ENCODE measurements around the gene OGFOD3. TPM values are rescaled to one million over a fixed set of nuclear protein-coding genes. Genes with fewer than 3 reads are reported as not detected.

Gene OGFOD3
- total and polyA plus RNA-seq, 2 donors (not counting 1 experiment from before 2014, with no cell fraction given), result 22.6 to 30.5 TPM

- Histone ChIP-seq H2AFZ (ENCODE audit: insufficient read depth, low read depth, low read length, poor library complexity, severe bottlenecking) (no peak overlapping the region), H4K20me1 (ENCODE audit: control insufficient read depth, insufficient read depth, low read length, poor library complexity, severe bottlenecking) (no peaks in the 10 kb centered on the region), H3K27me3 (replicated peaks in 1 of 4; ENCODE audit: control extremely low read depth in 1 of 4, control insufficient read depth in 3 of 4, insufficient read depth in 4 of 4, low read length in 3 of 4) (peaks cover 0 to 49% (median 14%) of the 10 kb centered on the region in 4 experiments), H3K4me1 (ENCODE audit: control insufficient read depth in 2 of 2, insufficient read depth in 2 of 2, low read length in 2 of 2) (peaks cover 23 to 27% of the 10 kb centered on the region in 2 donors), H3K27ac (ENCODE audit: low read length in 2 of 2) (no peak overlapping the region), H3K9me3 (ENCODE audit: control extremely low read depth in 1 of 3, control insufficient read depth in 2 of 3, insufficient read depth in 1 of 3, low read length in 2 of 3) (peaks cover 0 to 11% (median 0%) of the 10 kb centered on the region in 3 donors), H3K9ac (ENCODE audit: low read length) (no peak overlapping the region), H3K79me2 (ENCODE audit: control insufficient read depth, insufficient read depth, low read length) (no peaks in the 10 kb centered on the region), H3K36me3 (replicated peaks in 1 of 2; ENCODE audit: control extremely low read depth in 1 of 2, control insufficient read depth in 1 of 2, extremely low read depth in 1 of 2, insufficient read depth in 2 of 2, low read length in 1 of 2) (no peaks in the 10 kb centered on the region), H3K4me3 (ENCODE audit: control extremely low read depth in 1 of 5, extremely low read depth in 1 of 5, insufficient read depth in 1 of 5, low read depth in 2 of 5, low read length in 4 of 5) (no peak overlapping the region), H3K4me2 (replicated peaks; ENCODE audit: low read depth, low read length, poor library complexity, severe bottlenecking) (no peak overlapping the region)
- Mint-ChIP-seq H3K27ac (no peak overlapping the region), H3K4me3 (no peak overlapping the region), H3K4me1 (peaks cover 24% of the 10 kb centered on the region), H3K27me3 (peaks cover 29% of the 10 kb centered on the region), H3K9me3 (ENCODE audit: insufficient read depth) (no peaks in the 10 kb centered on the region)
- intact Hi-C loops (cut with micrococcal nuclease), result no loop called here
- WGBS (ENCODE audit: insufficient coverage), result 33% methylated on average over 79 of the region's 79 CpGs
- DNase-seq, result no peak
- ChIA-PET POLR2A (no interaction called here), CTCF (no interaction called here)
- ATAC-seq (ENCODE audit: low read depth), result no peak
- TF ChIP-seq CTCF (IDR thresholded peaks at IDR 0.05) (no peak), EZH2 (IDR thresholded peaks at IDR 0.05; ENCODE audit: borderline replicate concordance, insufficient read depth, low read depth, low read length, poor library complexity, severe bottlenecking) (no peak)
Measured at GRCh38 chr17:82374626-82375331, 43.6 kb downstream of the OGFOD3 start.
